GM12878 (cell line): ENCODE results near the gene BCL11A. TPM values are rescaled to one million over a fixed set of nuclear protein-coding genes. Genes with fewer than 3 reads are reported as not detected.

Source experiments
- ATAC-seq: fragments of 200-7000 bp; cut with Tn5 transposase; 3 replicates; pipeline ENCODE4 v1.9.1; 2020; ENCODE audit warnings: mild to moderate bottlenecking, moderate library complexity
- BruUV-seq: library from RNA; stranded (reverse); fragments of 400-500 nt; replicated peaks from 2 replicates; lab custom pipeline; 2021; lab: Mats Ljungman, UMichigan
- CTCF ChIA-PET: fragments of 300-600 bp; sonication (Branson Sonifier 250); formaldehyde crosslinking; extraction: SDS; loops from one replicate; lab custom pipeline; 2021; ENCODE audit warnings: inconsistent platforms; lab: Yijun Ruan, JAX
- POLR2A ChIA-PET: fragments of 350-600 bp; formaldehyde crosslinking; extraction: SDS; loops from one replicate; lab custom pipeline; 2021; ENCODE audit warnings: inconsistent platforms; lab: Charles Lee
- RAD21 ChIA-PET: fragments of 300-600 bp; sonication (Branson Sonifier 250); formaldehyde crosslinking; loops from one replicate; lab custom pipeline; 2023; ENCODE audit warnings: antibody characterized with exemption; ENCODE audit not compliant: unreplicated experiment; lab: Charles Lee
- SMC1A ChIA-PET: fragments of 300-600 bp; sonication (Branson Sonifier 250); formaldehyde crosslinking; loops from one replicate; lab custom pipeline; 2023; ENCODE audit not compliant: unreplicated experiment, uncharacterized antibody; lab: Charles Lee
- DNase-seq: peaks from one replicate; pipeline ENCODE4 v3.0.0-alpha.2; 2011; ENCODE audit warnings: low read depth, low spot score
- FAIRE-seq: peaks from 3 replicates; lab custom pipeline; 2011; peaks lifted over from hg19 to GRCh38; lab: Jason Lieb, UNC
- H2AFZ ChIP-seq: 2 replicates; pipeline ENCODE4 v1.6.0; 2011; ENCODE audit warnings: low read depth, low read length, control low read depth; ENCODE audit not compliant: control insufficient read depth
- H3K27ac ChIP-seq: 2 replicates; pipeline ENCODE4 v1.5.1; 2011; ENCODE audit warnings: control low read depth; ENCODE audit not compliant: control insufficient read depth, insufficient read depth
- H3K27me3 ChIP-seq, 2 experiments: replicated peaks in 1 of 2; 2 replicates each; pipeline versions ENCODE4 v1.6.0 to v1.6.1; 2011; ENCODE audit warnings: low read length in 1 of 2; ENCODE audit not compliant: control insufficient read depth in 2 of 2, insufficient read depth in 2 of 2
- H3K36me3 ChIP-seq, 2 experiments: 2 replicates each; pipeline ENCODE4 v1.5.1; 2011; ENCODE audit warnings: low read length in 1 of 2; ENCODE audit not compliant: control insufficient read depth in 2 of 2, insufficient read depth in 2 of 2
- H3K4me1 ChIP-seq: 2 replicates; pipeline ENCODE4 v1.6.1; 2011; ENCODE audit warnings: mild to moderate bottlenecking, low read length, moderate library complexity, mixed read lengths; ENCODE audit not compliant: control insufficient read depth, insufficient read depth
- H3K4me2 ChIP-seq: 2 replicates; pipeline ENCODE4 v1.6.0; 2011; ENCODE audit warnings: control low read depth; ENCODE audit not compliant: control insufficient read depth, insufficient read depth
- H3K4me3 ChIP-seq: fragments of 200-600 bp; sonication (generic); 2 replicates; pipeline ENCODE4 v1.5.1; 2016
- H3K79me2 ChIP-seq: 2 replicates; pipeline ENCODE4 v1.6.0; 2011; ENCODE audit warnings: low read length; ENCODE audit not compliant: control insufficient read depth, insufficient read depth
- H3K9ac ChIP-seq: 2 replicates; pipeline ENCODE4 v1.8.0; 2011; ENCODE audit warnings: low read length, control low read depth, mixed read lengths; ENCODE audit not compliant: control insufficient read depth, insufficient read depth
- H3K9me3 ChIP-seq: replicated peaks from 3 replicates; pipeline ENCODE4 v1.5.1; 2011; ENCODE audit warnings: mild to moderate bottlenecking, low read length; ENCODE audit not compliant: control insufficient read depth, insufficient read depth
- H4K20me1 ChIP-seq: 2 replicates; pipeline ENCODE4 v1.6.0; 2011; ENCODE audit not compliant: control insufficient read depth, insufficient read depth
- ASH2L ChIP-seq: fragments of 300-600, 200-600 bp; sonication (generic); IDR thresholded peaks from 2 replicates; pipeline ENCODE4 v1.6.1; 2017; ENCODE audit warnings: low read depth, mild to moderate bottlenecking, borderline replicate concordance
- BRCA1 ChIP-seq: IDR thresholded peaks from 2 replicates; pipeline ENCODE4 v1.6.1; 2011; ENCODE audit warnings: low read depth, low read length, improper control_type of control experiment
- CBX5 ChIP-seq: sonication (generic); IDR thresholded peaks from 2 replicates; pipeline ENCODE4 v1.6.1; 2016; ENCODE audit warnings: low read depth, moderate library complexity, mild to moderate bottlenecking, inconsistent platforms
- EED ChIP-seq: sonication (generic); IDR thresholded peaks from 2 replicates; pipeline ENCODE4 v1.6.1; 2016; ENCODE audit warnings: antibody characterized with exemption, low read depth
- EGR1 ChIP-seq, 2 experiments: IDR thresholded peaks; 1 replicate in 1 of 2; 2 replicates in 1 of 2; pipeline ENCODE4 v1.6.1; 2011 to 2012; ENCODE audit warnings: low read depth in 2 of 2, low read length in 2 of 2, borderline replicate concordance in 1 of 2, mild to moderate bottlenecking in 1 of 2, moderate library complexity in 1 of 2
- ETV6 ChIP-seq, 2 experiments: fragments of 450-650 bp in 1 of 2; IDR thresholded peaks in 1 of 2; conservative IDR thresholded peaks in 1 of 2; 2 replicates each; pipeline ENCODE4 v1.6.1; 2014; ENCODE audit warnings: antibody characterized with exemption in 1 of 2, borderline replicate concordance in 1 of 2, low read depth in 1 of 2, mild to moderate bottlenecking in 1 of 2, moderate library complexity in 1 of 2
- FOXM1 ChIP-seq: IDR thresholded peaks from 2 replicates; pipeline ENCODE4 v1.6.1; 2012; ENCODE audit warnings: low read depth, mild to moderate bottlenecking, inconsistent platforms, low read length, moderate library complexity
- IKZF1 ChIP-seq: fragments of 450-650 bp; conservative IDR thresholded peaks from 2 replicates; pipeline ENCODE4 v1.6.1; 2017; ENCODE audit warnings: antibody characterized with exemption, mild to moderate bottlenecking
- IKZF2 ChIP-seq, 2 experiments: fragments of 450-650 bp; IDR thresholded peaks; 2 replicates each; pipeline ENCODE4 v1.6.1; 2017; ENCODE audit warnings: mild to moderate bottlenecking in 2 of 2, moderate library complexity in 2 of 2
- MEF2A ChIP-seq: IDR thresholded peaks from 2 replicates; pipeline ENCODE4 v1.6.1; 2011; ENCODE audit warnings: low read depth, mild to moderate bottlenecking, low read length, moderate library complexity; ENCODE audit not compliant: insufficient read depth
- RUNX3 ChIP-seq: IDR thresholded peaks from 2 replicates; pipeline ENCODE4 v1.6.1; 2012; ENCODE audit warnings: low read length, inconsistent platforms
- SPI1 ChIP-seq: IDR thresholded peaks from 2 replicates; pipeline ENCODE4 v1.6.1; 2011; ENCODE audit warnings: low read depth, mild to moderate bottlenecking, low read length, moderate library complexity, borderline replicate concordance; ENCODE audit not compliant: insufficient read depth
- TARDBP ChIP-seq: IDR thresholded peaks from 2 replicates; pipeline ENCODE4 v1.6.1; 2016; ENCODE audit warnings: borderline replicate concordance
- TCF7 ChIP-seq: IDR thresholded peaks from 2 replicates; pipeline ENCODE4 v1.6.1; 2014; ENCODE audit warnings: antibody characterized with exemption, borderline replicate concordance
- YY1 ChIP-seq: IDR thresholded peaks from 2 replicates; pipeline ENCODE4 v1.6.1; 2011; ENCODE audit warnings: low read depth, mild to moderate bottlenecking, low read length
- WGBS: methylation state at CpG from one replicate; pipeline ENCODE4 v1.1.6; 2016; ENCODE audit warnings: low lambda C conversion rate; ENCODE audit not compliant: insufficient replicate concordance, insufficient coverage; ENCODE audit errors: missing lambda C conversion rate; 5-methylcytosine and 5-hydroxymethylcytosine counted together
- in situ Hi-C: fragments of 300-500 bp; cut with MboI; formaldehyde crosslinking; loops from 9 replicates; pipeline ENCODE4 v1.14.3; 2018; ENCODE audit warnings: mixed read lengths
- intact Hi-C: fragments of 100-400 bp; cut with micrococcal nuclease; formaldehyde crosslinking; loops from one replicate; pipeline ENCODE4 v1.14.2; 2022; ENCODE audit not compliant: unreplicated experiment
- polyA plus RNA-seq, 11 experiments: library from polyadenylated mRNA; depleted of rRNA in 4 of 11; unstranded in 6 of 11; stranded (reverse) in 5 of 11; fragments of >200 nt; fragmentation: Nextera tagmentation in 4 of 11; fragmentation: Illumina TruSeq in 1 of 11; extraction: Ambion mirVana in 4 of 11; extraction: Trizol in 1 of 11; gene quantifications; 1 replicate in 1 of 11; 2 replicates in 10 of 11; pipeline versions ENCODE4 v1.2.1 to v1.2.3, GENCODE V29; 2011 to 2016; ENCODE audit warnings: inconsistent platforms in 2 of 11, missing spikeins in 2 of 11, low read depth in 1 of 11
- total RNA-seq, 4 experiments: library from RNA; depleted of rRNA in 3 of 4; stranded (reverse); fragments of >200 nt in 3 of 4; fragmentation: Illumina TruSeq in 1 of 4; extraction: Trizol in 1 of 4; gene quantifications; 2 replicates each; pipeline versions ENCODE4 v1.2.1 to v1.2.3, GENCODE V29; 2013 to 2021

Gene BCL11A
- total and polyA plus RNA-seq, 10 of the 15 experiments (the other 5 are each of a cell fraction or from before 2014, with no cell fraction given): 7.5 to 26.6 (median 11.1) TPM; not detected in 1

DNA sequence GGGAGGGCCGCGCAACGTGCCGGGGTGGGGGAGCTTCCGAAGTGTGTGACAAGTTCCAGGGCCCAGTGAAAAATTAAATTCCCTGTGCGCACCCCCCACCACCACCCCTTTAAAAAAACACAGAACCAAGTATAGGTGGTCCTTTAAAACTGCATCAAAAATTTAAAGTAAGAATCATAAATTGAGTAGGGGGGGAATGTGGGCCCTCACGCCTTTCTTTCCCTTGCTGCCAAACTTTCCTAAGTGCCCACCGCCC lies 2.5 kb downstream of the BCL11A start:
- H4K20me1 ChIP-seq: no peaks in the 10 kb centered on the region
- H3K9ac ChIP-seq: peak overlapping the region; percentile 88
- peak overlapping the region; percentile 77 for H3K4me2 ChIP-seq
- peaks cover 0 to 5% of the 10 kb centered on the region in 2 experiments; a peak in 2 of 4 replicates for H3K27me3 ChIP-seq
- in situ Hi-C loops: no loop called here
- no peak for DNase-seq
- 5% methylated on average over 2 of the region's 8 CpGs for WGBS
- SMC1A ChIA-PET: interaction anchor here (1.8 to 2.5 kb wide), 2 partner anchors 15 to 1525 kb away, joined by 7 to 10 read pairs; no protein-coding TSS in a partner anchor
- BruUV-seq: no TSS peak
- 0 out of 2 replicates have a peak, but pooled peaks have one; percentile 16 for TF ChIP-seq CBX5
- TF ChIP-seq MEF2A: no peak
- TF ChIP-seq, all 136 proteins: peak for 1
- ChIA-PET CTCF (interaction anchor here (1.0 to 1.8 kb wide), 4 partner anchors 15 to 1525 kb away, joined by 3 to 19 read pairs (median 4); no protein-coding TSS in a partner anchor), POLR2A (no interaction called here), RAD21 (interaction anchor here (1.2 to 2.6 kb wide), 4 partner anchors 111 to 1525 kb away, joined by 3 to 15 read pairs (median 6); no protein-coding TSS in a partner anchor)
- peak overlapping the region; percentile 60; the same call in 1 of the 2 replicates for H2AFZ ChIP-seq
- ATAC-seq (no peak), FAIRE-seq (no peak)
- peaks cover 78% of the 10 kb centered on the region for H3K79me2 ChIP-seq
- peak overlapping the region; percentile 81 for H3K4me3 ChIP-seq
- H3K4me1 ChIP-seq: peaks cover 10% of the 10 kb centered on the region
- peak overlapping the region; percentile 89 for H3K27ac ChIP-seq
- no peaks in the 10 kb centered on the region; a peak in 1 of 4 replicates for H3K36me3 ChIP-seq
- intact Hi-C loops: loop anchor here (2.0 to 10.0 kb wide), 9 partner anchors 104 to 1786 kb away; no protein-coding TSS in a partner anchor
- no peaks in the 10 kb centered on the region for H3K9me3 ChIP-seq

DNA sequence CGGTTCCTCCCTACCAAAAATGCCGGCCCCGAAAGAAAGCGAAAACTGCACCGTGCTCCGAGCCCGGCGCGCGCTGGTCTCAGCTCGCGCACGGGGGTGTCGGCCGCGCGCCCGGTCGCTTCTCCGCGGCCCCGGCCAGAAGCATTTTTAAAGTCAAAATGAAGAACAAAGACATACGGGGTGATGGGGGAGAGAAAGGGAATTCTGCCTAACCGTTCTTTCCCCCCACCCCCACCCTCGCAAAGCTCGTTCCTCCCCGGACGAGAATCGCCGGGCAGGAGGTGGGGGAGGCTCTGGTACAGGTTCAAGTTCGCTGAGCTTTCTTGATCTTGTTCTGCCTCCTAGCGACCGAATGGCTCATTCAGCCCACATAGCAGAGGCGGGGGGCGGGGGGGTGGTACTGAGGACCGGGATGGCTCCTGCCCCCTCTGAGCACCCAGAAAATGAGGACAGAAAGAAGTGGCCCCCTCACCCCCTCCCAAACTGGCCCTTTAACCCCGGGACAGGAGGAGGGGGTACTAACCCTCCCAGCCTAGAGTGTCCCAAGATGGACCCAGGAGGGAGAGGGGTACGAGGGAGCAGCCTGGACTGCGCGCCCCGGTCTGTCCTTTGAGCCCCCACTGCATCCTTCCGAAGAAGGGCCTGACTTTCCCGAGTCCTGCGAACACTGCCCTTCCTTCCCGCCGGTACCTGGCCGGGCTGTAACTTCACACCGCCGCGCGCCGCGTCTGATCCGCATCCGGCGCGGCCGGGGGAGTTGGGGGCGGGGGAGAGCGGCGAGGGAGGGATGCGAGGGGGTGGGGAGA lies 3.1 kb downstream of the BCL11A start:
- peak overlapping the region; percentile 83 for H3K9ac ChIP-seq
- peaks cover 0 to 3% of the 10 kb centered on the region in 2 experiments; a peak in 2 of 4 replicates for H3K27me3 ChIP-seq
- ChIA-PET RAD21 (interaction anchor here (0.6 to 2.6 kb wide), 14 partner anchors 10 to 1524 kb away, joined by 3 to 15 read pairs (median 3); no protein-coding TSS in a partner anchor), SMC1A (interaction anchor here (0.6 to 2.5 kb wide), 6 partner anchors 15 to 1525 kb away, joined by 3 to 10 read pairs (median 4); no protein-coding TSS in a partner anchor), POLR2A (interaction anchor here (0.5 to 0.7 kb wide), 3 partner anchors 8 to 1249 kb away, joined by 3 to 5 read pairs (median 5); no protein-coding TSS in a partner anchor), CTCF (interaction anchor here (0.6 to 1.8 kb wide), 26 partner anchors 9 to 1787 kb away, joined by 3 to 19 read pairs (median 4); no protein-coding TSS in a partner anchor)
- peak overlapping the region; percentile 73 for H3K4me2 ChIP-seq
- peak overlapping the region; percentile 81 for H3K4me3 ChIP-seq
- H3K36me3 ChIP-seq: peaks cover 0 to under 1% of the 10 kb centered on the region in 2 experiments; a peak in 1 of 4 replicates
- peak overlapping the region; percentile 69 for H2AFZ ChIP-seq
- DNase-seq (no peak), FAIRE-seq (no peak), ATAC-seq (peak; percentile 80)
- peaks cover 83% of the 10 kb centered on the region for H3K79me2 ChIP-seq
- under 1% methylated on average over 41 of the region's 62 CpGs for WGBS
- in situ Hi-C loops: no loop called here
- no TSS peak for BruUV-seq
- H3K27ac ChIP-seq: peak overlapping the region; percentile 89
- no peaks in the 10 kb centered on the region for H4K20me1 ChIP-seq
- peaks cover 15% of the 10 kb centered on the region for H3K4me1 ChIP-seq
- H3K9me3 ChIP-seq: no peaks in the 10 kb centered on the region
- intact Hi-C loops: loop anchor here (2.0 to 10.0 kb wide), 9 partner anchors 104 to 1786 kb away; no protein-coding TSS in a partner anchor
- TF ChIP-seq TCF7 (no peak), ETV6 (conservative IDR thresholded peaks at IDR 0.05 in 1 of 2, IDR thresholded peaks at IDR 0.05 in 1 of 2; ENCODE audit: borderline replicate concordance in 1 of 2, low read depth in 1 of 2) (no peak), EED (peak; percentile 64; the same call in 1 of the 2 replicates), IKZF2 (IDR thresholded peaks at IDR 0.05) (peak in 1 of 2 experiments; percentile 12; a peak in 1 of 4 replicates), YY1 (peak; percentile 85), BRCA1 (no peak), SPI1 (0 out of 2 replicates have a peak, but pooled peaks have one; percentile 47), EGR1 (IDR thresholded peaks at IDR 0.05; ENCODE audit: borderline replicate concordance in 1 of 2, low read depth in 2 of 2, low read length in 2 of 2) (peak in 1 of 2 experiments; percentile 44; a peak in 1 of 3 replicates), RUNX3 (0 out of 2 replicates have a peak, but pooled peaks have one; percentile 12), CBX5 (no peak), FOXM1 (peak; percentile 44; the same call in 1 of the 2 replicates), IKZF1 (no peak; the same call in 1 of the 2 replicates), TARDBP (peak; percentile 34; the same call in 1 of the 2 replicates), ASH2L (peak; percentile 61; the same call in 1 of the 2 replicates)
